HL-60/S4 treated with retinoic acid at 250 ng/mL for 4 days and 3 days (cell line): ENCODE measurements around the gene ZNF48.

Experiments
- in situ Hi-C: fragments of 300-500 bp; cut with MboI; formaldehyde crosslinking; loops from 2 replicates; pipeline ENCODE4 v1.7.0; 2022; ENCODE audit warnings: low sequenced_read_pairs

ZNF48 gene

DNA sequence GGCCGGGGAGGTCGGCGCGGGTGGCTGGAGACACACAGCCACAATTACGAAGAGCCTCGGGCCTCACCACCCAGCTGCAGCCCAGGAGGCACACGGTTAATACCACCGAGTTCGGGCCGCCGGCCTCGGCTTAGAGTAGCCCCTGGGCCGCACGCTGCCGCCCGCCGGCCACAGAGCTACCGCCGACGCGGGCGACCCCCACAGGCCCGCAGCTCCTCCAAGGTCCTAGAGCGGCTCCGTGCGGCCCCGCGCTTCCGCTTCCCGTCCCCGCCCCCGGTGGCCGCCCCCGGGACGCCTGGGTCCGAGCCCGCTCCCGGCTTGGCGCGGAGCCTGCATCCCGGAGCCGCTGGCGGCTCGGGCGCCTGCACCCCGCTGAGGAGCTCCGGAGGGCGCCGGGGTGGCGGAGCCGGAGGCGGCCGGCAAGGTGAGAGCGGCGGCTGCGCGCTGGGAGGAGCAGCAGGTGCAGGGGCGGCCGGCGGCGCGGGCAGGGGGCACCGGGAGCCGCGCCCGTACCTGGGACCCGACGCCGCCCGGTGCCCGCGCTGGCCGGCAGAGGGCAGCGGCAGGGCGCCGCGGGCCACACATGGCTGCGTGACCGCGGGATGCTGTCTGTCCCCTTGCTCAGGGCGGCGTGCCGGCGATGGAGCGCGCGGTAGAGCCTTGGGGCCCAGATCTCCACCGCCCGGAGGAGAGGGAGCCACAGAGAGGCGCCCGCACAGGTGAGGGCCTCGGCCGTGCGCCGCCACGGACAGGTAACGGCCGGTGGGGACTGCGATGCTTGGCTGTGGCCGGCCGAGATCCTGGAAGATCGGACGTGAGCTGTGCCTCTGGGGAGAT, at the start of gene ZNF48:
ZNF48 (plus strand) TSS at position 266 of the 837 bp plus-strand sequence; CDS start at position 641, 375 bp downstream.
- in situ Hi-C loops, result no loop called here

DNA sequence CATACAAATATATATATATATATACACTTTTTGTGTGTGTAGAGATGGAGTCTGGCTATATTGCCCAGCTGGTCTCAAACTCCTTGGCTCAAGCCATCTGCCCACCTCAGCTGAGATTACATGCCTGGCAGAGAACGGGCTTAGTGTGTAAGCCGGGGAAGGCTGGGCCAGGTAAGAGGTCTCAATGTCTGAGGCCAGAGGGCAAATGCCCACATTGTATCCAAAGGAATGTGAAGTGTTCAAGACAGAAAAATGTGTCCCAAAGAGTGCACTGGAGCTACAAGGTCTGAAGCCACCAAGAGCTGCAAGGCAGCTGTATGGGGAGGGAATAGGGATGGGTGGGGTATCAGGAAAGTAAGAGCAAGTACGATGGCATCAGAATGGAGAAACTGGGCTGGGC, 48.9 kb upstream of the ZNF48 start:
- in situ Hi-C loops, result no loop called here

DNA sequence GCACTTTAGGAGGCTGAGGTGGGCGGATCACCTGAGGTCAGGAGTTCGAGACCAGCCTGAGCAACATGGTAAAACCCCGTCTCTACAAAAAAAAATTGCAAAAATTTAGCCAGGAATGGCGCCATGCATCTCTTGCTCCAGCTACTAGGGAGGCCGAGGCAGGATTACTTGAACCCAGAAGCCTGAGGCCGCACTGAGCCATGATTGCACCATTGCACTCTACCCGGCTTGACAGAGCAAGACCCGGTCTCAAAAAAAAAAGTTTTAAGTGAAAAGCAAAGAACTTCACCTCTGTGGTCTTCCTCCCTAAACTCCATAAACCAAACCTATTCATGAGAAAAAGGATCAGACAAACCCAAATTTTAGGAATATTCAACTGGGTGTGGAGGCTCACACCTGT, 47.1 kb upstream of the ZNF48 start:
- in situ Hi-C loops, result no loop called here

DNA sequence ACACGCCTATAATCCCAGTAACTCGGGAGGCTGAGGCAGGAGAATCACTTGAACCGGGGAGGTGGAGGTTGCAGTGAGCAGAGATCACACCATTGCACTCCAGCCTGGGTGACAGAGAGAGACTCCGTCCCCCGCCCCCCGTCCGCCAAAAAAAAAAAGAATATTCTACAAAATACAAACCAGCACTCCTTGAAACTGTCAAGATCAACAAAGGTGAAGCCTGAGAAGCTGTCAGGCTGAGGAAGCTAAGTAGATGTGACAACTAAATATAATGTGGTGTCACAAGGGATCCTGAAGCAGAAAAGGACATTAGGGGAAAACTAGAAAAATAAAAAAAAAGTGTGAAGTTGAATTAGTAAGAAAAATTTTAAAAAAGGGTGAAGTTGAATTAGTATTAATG, 46.3 kb upstream of the ZNF48 start:
- in situ Hi-C loops, result no loop called here

DNA sequence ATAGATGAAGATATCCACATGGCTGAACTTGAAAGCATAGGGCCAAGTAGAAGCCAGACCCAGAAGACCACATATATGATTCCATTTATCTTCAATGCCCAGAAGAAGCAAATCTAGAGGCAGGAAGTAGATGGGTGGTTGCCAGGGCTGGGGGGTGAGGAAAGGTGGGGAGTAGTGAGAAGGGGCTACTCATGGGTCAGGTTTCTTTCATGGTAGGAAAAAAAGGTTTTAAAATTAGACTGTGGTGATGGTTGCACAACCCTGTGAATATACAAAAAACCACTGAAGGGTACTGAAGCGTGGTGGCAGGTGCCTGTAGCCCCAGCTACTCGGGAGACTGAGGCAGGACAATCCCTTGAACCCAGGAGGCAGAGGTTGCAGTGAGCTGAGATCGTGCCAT, 45.5 kb upstream of the ZNF48 start:
- in situ Hi-C loops, result loop anchor here (5.0 kb wide), 1 partner anchor 53 kb away; no protein-coding TSS in a partner anchor

DNA sequence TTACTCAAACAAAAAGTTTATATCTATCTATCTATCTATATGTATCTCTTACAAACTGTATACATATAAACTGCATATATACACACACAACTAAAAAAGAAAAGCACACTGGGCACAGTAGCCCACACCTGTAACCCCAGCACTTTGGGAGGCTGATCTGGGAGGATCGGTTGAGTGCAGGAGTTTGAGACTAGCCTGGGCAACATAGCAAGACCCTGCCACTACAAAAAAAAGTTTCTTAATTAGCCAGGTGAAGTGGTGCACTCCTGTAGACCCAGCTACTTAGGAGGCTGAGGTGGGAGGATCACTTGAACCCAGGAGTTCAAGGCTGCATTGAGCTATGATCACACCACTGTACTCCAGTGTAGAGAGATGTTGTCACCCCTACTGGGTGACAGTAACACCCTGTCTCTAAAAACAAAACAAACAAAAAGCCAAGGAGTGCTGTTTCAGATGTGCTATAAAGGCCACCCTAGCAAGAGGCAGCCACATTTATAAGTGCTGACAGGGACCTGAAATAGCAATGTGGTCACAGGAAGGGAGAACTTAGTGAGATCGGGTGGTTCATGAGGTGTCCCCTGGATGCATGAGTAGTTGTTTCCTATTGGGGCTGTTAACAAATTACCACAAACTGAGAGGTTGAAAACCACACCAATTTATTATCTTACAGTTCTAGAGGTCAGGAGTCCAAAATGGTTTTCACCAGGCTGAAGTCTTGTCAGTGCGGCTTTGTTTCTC, 44.9 kb upstream of the ZNF48 start:
- in situ Hi-C loops, result loop anchor here (5.0 kb wide), 1 partner anchor 52 kb away; no protein-coding TSS in a partner anchor

DNA sequence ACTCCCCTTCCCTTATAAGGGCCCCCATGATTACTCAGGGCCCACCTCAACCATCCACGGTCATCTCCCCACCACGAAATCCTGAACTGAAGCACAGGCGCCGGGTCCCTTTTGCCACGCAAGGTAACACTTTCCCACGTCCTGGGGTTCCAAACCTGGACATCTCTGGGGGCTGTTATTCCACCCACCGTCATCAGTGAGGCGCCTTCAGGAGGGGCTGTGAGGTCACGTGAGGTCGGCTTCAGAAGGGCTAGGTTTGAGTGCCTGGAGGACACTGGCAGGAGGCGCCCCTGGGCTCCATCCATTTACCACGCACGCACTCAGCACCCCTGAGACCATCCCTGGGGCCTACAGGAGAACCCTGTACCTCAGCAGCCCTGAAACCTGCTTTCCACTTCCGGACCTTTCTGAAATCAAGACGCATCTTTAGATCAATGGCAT, 44.2 kb upstream of the ZNF48 start:
- in situ Hi-C loops, result loop anchor here (5.0 kb wide), 1 partner anchor 51 kb away; no protein-coding TSS in a partner anchor

DNA sequence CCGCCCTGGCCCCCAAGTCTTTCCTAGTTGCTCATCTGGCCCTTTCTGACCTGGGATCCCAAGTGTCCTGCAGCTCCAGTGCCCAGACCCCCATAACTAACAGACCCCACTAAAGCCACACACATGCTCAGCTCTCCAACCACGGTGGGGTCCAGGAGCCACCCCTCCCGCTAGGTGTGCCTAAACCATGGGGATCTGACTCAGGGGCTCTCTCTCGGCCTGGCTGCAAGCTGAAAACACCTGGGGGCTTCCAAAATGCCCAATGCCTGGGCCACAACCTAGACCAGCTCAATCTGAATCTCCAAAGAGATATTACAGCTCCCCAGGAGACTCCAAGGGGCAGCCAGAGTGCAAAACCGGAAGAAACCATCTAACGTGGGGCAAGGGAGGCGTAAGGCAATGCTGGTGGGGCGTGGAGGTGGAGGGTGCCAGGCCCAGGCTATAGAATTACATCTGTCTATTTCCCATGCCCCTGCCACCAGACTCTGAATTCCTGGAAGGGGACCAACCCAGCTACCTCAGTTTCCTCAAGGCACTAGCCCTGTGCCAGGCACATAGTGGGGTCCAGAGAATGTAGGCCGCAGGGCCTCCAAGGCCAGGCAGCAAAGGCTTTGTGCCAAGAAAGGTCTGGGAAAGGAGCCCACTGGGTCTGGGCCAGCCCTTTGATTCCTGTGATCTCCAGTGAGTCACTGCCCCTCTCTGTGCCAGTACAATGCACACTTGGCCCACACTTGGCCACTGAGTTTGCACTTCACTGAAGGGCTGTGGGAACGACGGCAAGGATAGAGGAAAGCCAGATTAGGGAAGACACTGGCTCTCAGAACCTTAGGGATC, 43.4 kb upstream of the ZNF48 start:
- in situ Hi-C loops, result loop anchor here (5.0 kb wide), 1 partner anchor 50 kb away; no protein-coding TSS in a partner anchor

DNA sequence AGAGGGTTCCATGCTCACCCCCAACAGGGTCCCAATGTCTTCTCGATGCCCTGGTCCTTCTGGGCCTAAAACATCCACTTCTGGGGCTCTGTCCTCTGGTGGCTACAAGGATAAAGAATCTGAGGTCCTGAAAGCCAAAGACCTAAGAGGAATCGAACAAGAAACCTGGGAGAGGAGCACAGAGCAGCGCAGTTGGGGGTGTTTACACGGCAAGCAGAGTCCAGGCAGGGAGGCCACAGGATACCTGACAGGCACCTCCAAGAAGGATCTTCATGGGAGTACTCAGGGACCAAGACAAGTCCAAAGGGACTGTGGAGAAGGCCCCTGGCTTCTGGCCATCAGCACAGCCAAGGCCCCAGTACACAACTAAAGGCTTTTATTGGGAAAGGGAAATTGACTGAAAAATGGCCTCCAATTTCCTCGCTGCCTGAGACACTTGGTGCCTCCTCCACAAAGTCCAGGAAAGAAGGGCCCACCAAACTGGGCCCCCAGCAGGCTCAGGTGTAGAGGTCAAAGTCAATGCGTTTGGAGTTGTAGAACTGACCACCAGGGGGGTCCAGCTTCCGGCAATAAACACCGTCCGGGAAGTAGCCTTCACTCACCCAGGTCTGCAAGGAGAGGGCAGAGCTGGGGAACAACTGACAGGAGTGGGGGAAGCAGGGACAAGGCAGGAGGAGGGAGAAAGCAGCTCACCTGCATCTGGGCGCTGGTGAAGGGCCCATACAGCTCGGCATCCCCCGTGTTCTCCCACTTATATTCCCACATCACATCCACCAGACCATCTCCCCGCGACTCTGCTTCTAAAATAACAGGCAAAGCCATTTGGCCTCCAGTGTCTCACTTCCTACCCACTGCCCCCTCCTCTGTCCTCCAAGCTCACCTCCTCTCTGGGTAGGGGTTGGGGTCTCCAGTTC, 42.5 kb upstream of the ZNF48 start:
- in situ Hi-C loops, result loop anchor here (5.0 kb wide), 1 partner anchor 50 kb away; no protein-coding TSS in a partner anchor

DNA sequence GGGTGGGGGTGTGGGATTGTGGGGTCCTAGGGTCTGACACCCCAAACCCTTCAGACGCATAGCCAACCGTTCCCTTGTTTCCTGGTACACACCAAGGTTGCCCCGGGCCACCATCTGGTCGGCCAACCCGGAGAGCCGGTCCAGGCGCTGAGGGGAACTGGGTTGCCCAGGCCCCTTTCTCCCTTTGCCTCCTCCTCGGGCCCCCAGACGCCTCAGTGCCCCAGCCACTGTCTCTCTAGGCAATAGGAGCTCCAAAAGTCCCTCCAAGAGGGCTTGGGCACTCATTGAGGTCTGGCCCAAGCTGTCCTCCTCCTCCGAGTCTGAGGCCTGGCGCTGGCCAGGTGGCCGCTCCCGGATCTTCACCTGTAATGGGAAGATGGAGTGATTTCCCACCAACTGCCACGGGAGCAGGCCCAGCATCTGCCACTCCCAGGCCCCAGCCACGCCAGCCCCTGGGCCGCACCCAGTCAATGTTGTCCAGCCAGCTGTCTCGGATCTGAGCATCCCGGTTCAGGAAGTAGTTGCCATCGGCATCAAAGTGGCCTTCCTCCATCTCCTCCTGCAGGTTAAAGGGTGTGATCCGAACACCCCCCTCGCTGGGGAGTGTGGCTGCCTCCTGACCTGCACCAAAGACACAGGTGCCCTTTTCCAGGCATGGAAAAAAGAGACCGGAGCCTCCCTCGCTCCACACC, 41.6 kb upstream of the ZNF48 start:
- in situ Hi-C loops, result loop anchor here (5.0 kb wide), 1 partner anchor 49 kb away; no protein-coding TSS in a partner anchor

DNA sequence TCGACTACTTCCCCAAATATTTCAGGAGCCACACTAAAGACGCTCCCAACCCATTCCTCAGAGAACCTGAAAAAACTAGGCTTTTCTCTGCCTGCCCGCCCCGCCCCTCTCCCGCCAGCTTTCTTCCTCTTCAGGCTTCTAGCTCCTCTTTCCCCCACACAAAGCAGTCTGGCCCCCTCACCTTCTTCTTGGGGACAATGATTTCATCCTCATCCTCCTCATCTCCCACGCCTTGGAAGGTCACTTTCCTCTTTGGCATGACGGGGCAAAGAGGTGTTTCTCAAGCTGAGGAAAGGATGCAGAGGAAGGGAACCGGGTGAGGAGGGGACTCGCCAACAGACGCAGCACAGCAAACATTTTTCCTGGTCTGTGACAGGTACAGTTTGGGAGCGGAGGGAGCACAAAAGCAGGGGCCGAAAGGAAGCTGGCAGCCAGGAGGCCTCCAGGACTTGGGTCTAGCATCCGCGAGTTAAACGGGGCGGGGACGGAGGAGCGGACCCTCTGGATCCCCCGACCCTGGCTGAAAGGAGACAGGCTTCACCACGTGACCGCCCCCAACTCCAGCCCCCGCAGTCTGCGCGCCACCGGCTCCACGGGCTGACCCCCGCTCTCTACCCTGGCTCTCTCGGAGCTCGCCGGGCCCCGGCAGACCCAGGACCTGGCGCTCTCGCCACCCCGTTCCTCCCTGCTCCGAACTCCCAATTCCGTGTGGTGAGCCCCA, 40.6 kb upstream of the ZNF48 start:
- in situ Hi-C loops, result loop anchor here (5.0 kb wide), 1 partner anchor 48 kb away; no protein-coding TSS in a partner anchor

DNA sequence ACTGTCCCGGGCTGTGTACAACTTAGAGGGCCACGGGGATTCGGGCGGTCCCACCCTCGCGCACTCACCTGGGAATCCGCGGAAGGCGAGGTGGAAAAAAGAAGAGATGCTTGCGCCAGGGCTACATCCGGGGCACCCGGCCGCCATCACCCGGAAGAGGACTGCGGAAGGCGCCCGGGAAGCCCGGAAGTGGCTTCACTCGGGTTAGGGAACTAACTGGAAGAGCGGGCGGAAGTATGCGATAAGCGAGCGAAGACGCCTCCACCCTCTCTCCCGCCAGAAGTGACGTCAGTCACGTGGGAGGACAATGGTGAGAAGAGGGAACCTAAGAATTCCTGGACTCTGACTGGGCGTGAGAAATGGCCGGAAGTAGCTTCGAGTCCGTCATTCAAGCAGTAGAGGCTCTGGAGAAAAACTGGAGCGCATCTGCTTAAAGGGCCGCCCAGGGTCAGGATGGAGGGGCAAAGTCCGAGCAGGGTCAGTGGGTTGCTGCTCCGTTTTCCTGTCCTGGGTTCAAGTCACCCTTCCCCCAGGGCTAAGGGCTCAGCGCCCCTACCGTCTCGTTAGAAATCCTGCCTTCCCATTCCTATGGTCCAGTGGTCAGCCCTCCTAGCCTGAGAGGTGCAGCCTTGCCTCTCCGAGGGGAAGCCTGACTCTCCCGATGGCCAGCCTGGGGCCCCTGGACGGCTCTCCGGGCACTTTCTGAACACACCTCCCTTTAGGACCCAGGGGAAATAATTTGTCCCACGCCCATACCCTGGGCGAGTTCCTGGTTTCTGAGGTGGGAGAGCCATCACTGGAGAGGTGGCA, 39.9 kb upstream of the ZNF48 start, which contains the start of gene CD2BP2:
CD2BP2 (minus strand) TSS at position 165 of the 810 bp plus-strand sequence. CDS start 627 bp downstream, outside the sequence.
- in situ Hi-C loops, result no loop called here

DNA sequence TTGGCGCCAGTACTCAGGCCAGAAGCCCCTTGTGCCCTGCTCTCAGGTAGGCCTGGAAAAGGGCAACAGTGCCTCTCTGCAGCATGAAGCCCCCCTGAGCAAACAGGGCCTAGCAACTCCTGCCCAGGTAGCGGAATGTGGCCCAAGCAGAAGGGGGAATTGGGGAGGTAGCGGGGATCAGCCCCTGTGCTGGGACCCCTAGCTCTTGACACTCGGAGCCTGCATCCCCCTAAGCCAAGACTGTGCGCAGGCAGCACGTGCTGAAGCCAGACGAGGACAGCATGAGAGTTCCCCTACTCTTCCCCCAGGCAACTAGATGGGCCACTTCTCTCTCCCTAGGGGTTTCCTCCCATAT, 39.3 kb upstream of the ZNF48 start:
- in situ Hi-C loops, result no loop called here

DNA sequence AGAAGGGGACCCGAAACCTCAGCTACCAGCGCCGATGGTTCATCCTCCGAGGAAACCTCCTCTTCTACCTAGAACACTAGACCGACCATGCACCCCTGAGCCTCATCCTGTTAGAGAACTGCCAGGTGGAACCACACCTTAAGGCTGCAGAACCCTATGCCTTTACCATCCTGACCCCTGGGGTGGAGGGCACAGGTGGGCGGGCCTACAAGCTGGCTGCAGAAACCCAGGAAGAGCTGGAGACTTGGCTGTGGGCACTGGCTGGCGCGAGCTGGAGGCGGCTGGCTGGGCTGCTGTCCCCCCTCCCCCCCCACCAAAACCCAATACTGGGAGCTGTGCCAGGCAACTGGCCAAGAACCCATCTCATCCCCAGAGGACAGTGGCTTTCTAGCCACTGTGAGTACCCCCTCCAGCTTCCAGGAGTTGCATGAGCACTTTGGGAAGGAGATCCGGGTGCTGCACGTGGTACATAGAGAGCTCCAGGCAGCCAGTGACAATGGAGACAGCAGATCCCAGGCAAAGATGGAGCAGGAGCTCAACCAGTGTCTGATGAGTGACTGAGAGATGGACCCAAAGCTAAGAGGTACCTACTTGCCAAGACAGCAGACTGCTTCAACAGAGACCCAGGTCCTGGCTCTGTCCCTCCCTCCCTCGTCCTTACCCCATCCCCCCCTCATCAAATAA, 38.7 kb upstream of the ZNF48 start:
- in situ Hi-C loops, result no loop called here

DNA sequence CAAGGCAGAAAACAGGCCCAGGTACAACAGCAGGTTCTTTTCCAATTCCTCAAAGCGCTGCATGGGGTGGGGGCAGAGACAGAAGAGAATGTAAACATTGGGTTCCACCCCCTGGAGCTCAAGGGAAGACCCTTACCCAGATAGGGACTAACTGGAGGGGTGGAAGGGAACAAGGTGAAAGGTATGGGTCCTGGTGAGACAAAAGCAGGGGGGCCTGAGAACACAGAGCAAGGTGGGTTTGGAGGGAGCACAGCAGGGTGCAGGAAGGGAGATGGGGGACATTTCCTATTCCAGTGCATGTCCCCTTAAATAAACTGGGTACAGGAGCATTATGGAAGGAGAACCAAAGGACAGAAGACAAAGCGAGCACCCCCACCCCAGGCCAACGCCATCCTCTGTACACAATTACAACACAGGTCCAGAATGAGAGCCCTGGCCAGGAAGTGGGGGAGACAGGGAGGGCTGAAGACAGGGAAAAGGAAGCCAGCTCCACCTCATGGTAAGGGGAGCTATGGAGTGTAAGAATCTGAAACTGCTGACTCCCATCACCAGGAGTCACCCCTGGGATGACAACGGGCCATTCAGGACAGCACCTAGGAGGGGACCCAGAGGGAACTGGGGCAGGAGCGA, 38.0 kb upstream of the ZNF48 start:
- in situ Hi-C loops, result no loop called here

DNA sequence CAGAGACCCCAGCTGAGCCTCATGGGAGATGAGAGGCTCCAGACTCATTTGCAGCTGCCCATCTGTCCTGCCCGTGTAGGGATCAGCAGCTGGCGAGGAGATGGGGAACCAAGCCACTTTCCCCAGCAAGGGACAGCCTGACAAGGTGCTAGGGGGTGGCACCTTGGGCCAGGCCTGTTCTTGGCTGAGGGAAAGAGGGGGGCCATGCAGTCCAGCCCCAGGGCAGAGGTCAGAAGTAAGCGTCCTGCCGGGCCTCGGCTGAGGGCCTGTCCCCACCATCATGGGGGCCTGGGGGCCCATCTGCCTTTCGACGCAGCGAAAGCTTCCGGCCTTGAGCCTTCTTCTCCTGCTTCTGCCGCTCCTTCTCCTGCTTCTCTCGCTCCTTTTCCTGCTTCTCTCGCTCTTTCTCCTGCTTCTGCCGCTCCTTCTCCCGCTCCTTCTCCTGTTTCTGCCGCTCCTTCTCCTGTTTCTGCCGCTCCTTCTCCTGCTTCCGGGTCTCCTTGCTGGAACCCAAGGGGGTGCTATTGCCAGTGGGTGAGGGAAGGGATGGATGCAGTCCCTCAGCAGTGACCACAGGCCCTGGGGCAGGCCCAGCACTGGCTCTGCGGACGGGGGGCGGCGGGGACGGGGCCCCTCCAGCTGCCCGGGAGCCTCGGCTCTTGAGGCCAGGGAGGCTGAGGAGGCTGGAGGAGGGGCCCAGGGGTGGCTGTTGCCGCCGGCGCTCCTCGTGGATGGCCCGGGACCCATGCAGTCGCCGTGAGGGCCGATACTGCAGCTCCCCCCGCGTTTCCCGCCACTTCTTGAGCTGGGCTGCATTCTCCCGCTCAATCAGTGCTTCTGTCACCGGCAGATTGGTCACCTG, 37.3 kb upstream of the ZNF48 start:
- in situ Hi-C loops, result no loop called here
